H1 (cell line): ENCODE results near the gene AGBL4. TPM values are rescaled to one million over a fixed set of nuclear protein-coding genes. Genes with fewer than 3 reads are reported as not detected.

Experiments used
- SIN3A ChIP-seq, 2 experiments: IDR thresholded peaks in 1 of 2; conservative IDR thresholded peaks in 1 of 2; 2 replicates each; pipeline ENCODE4 v1.6.1; 2011 to 2012; ENCODE audit warnings: low read length in 2 of 2, improper control_type of control experiment in 1 of 2, low read depth in 1 of 2, mild to moderate bottlenecking in 1 of 2
- polyA plus RNA-seq, 7 experiments: library from polyadenylated mRNA; depleted of rRNA in 3 of 7; stranded (reverse) in 5 of 7; unstranded in 2 of 7; fragments of >200 nt in 5 of 7; fragments of 200-250 nt in 2 of 7; gene quantifications; 1 replicate in 5 of 7; 2 replicates in 1 of 7; 4 replicates in 1 of 7; pipeline versions ENCODE4 v1.2.1 to v1.2.3, GENCODE V29; 2011 to 2013; ENCODE audit warnings: missing spikeins in 2 of 7, mixed read lengths in 2 of 7
- total RNA-seq: library from RNA; stranded (reverse); fragmentation: NEBNext Ultra II Directional; extraction: Animal tissue kit (Norgen Biotek cat#: 25700); gene quantifications from 2 replicates; pipeline ENCODE4 v1.2.1, GENCODE V29; 2021
- TF ChIP-seq, protein P1 (sequence below): IDR thresholded peaks from 2 replicates; pipeline ENCODE4 v1.6.1; 2012; ENCODE audit warnings: low read length, inconsistent platforms

The AGBL4 gene
- total and polyA plus RNA-seq, 2 of the 8 experiments (the other 6 are each of a cell fraction or from before 2014, with no cell fraction given) = 0.41 to 0.45 TPM

DNA sequence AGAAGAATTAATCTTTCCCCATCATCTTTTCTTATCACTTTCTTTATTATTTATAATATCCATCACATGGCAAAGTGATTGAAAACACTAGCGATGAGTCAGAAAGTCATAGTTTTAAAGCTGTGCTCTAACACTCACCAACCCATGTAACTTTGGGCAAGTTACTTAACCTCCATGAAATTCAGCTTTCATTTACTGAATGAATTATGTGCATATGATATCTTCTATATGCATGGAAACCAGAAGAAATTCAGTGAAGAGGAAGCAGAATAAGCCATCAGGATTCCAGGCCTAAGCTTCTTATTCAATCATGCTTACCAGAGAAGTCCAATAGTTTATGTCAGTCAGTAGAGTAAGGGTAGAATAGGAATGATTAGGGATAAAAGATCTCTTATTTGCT is 300.1 kb downstream of the AGBL4 start (continued):
- TF ChIP-seq, protein P1, sequence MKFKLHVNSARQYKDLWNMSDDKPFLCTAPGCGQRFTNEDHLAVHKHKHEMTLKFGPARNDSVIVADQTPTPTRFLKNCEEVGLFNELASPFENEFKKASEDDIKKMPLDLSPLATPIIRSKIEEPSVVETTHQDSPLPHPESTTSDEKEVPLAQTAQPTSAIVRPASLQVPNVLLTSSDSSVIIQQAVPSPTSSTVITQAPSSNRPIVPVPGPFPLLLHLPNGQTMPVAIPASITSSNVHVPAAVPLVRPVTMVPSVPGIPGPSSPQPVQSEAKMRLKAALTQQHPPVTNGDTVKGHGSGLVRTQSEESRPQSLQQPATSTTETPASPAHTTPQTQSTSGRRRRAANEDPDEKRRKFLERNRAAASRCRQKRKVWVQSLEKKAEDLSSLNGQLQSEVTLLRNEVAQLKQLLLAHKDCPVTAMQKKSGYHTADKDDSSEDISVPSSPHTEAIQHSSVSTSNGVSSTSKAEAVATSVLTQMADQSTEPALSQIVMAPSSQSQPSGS = no peak
- TF ChIP-seq SIN3A (conservative IDR thresholded peaks at IDR 0.05 in 1 of 2, IDR thresholded peaks at IDR 0.05 in 1 of 2; ENCODE audit: low read depth in 1 of 2, low read length in 2 of 2) = no peak
